PC-9 (cell line): ENCODE data around the gene AGAP9.
"Not testable (repeated sequence)": the region's sequence is repeated elsewhere in the genome, so short reads cannot be mapped to it uniquely, and the experiment has no call there.

Source experiments
- CTCF ChIP-seq: fragments of 200-600 bp; sonication (generic); conservative IDR thresholded peaks from 2 replicates; pipeline ENCODE4 v1.6.1; 2017; ENCODE audit warnings: mixed run types, antibody characterized with exemption, mild to moderate bottlenecking, moderate library complexity
- EZH2 ChIP-seq: fragments of 200-600 bp; sonication (generic); IDR thresholded peaks from 2 replicates; pipeline ENCODE4 v1.8.0; 2017; ENCODE audit warnings: antibody characterized with exemption, low read depth

- TF ChIP-seq EZH2, CTCF: not testable (repeated sequence)
Measured at GRCh38 chr10:47473516-47473915, 49.9 kb downstream of the AGAP9 start.
